HL-60 (cell line): Measurements from ENCODE around the gene MDM2.

Source experiments
- DNase-seq, 2 experiments: peaks; one replicate each; pipeline ENCODE4 v3.0.0-alpha.2; 2010 to 2020; ENCODE audit warnings: low read depth in 1 of 2, low spot score in 1 of 2
- H3K27ac ChIP-seq: fragments of 250-450 bp; sonication (Bioruptor Pico); replicated peaks from 2 replicates; pipeline ENCODE4 v1.5.1; 2020; ENCODE audit warnings: mild to moderate bottlenecking, moderate library complexity
- H3K27me3 ChIP-seq: fragments of 250-450 bp; sonication (Bioruptor Pico); 2 replicates; pipeline ENCODE4 v1.5.1; 2021; ENCODE audit warnings: mild to moderate bottlenecking, moderate library complexity; ENCODE audit not compliant: insufficient read depth, poor library complexity, severe bottlenecking
- H3K4me3 ChIP-seq: replicated peaks from 2 replicates; pipeline ENCODE4 v1.5.1; 2011; ENCODE audit warnings: mild to moderate bottlenecking, control low read depth, low read length; ENCODE audit not compliant: insufficient read depth
- GABPA ChIP-seq: IDR thresholded peaks from 2 replicates; pipeline ENCODE4 v1.6.1; 2012; ENCODE audit warnings: low read depth
- POLR2AphosphoS5 ChIP-seq: IDR thresholded peaks from 2 replicates; pipeline ENCODE4 v1.6.1; 2012; ENCODE audit warnings: low read depth
- SPI1 ChIP-seq: IDR thresholded peaks from 2 replicates; pipeline ENCODE4 v1.6.1; 2012; ENCODE audit warnings: low read depth, mild to moderate bottlenecking, borderline replicate concordance
- TF ChIP-seq, protein P1 (sequence below): IDR thresholded peaks from 2 replicates; pipeline ENCODE4 v1.6.1; 2012; ENCODE audit warnings: low read depth; ENCODE audit not compliant: insufficient replicate concordance
- TF ChIP-seq, protein P2 (sequence below): IDR thresholded peaks from one replicate; pipeline ENCODE4 v1.5.1; 2011; ENCODE audit warnings: low read length, control low read depth, inconsistent platforms; ENCODE audit not compliant: insufficient read depth

Gene MDM2

DNA sequence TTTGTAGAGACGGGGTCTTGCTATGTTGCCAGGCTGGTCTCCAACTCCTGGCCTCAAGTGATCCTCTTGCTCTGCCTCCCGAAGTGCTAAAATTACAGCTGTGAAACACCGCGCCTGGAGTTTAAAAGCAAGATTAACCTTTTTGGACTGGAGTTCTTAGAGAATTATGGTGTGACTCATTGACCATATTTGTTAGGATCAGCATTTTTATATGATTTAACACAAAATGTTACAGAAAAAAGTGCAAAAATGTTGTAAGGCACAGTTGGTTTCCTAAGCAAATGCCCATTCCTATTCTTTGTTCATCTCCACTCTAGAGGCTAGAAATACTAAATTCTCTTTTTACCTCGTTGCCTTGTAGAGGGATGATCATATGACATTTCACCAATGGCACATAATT is 34.4 kb upstream of the MDM2 start:
- no peak for DNase-seq
- H3K27ac ChIP-seq, result no peak overlapping the region
- no peak overlapping the region for H3K4me3 ChIP-seq
- no peak for TF ChIP-seq SPI1
- H3K27me3 ChIP-seq, result no peaks in the 10 kb centered on the region

DNA sequence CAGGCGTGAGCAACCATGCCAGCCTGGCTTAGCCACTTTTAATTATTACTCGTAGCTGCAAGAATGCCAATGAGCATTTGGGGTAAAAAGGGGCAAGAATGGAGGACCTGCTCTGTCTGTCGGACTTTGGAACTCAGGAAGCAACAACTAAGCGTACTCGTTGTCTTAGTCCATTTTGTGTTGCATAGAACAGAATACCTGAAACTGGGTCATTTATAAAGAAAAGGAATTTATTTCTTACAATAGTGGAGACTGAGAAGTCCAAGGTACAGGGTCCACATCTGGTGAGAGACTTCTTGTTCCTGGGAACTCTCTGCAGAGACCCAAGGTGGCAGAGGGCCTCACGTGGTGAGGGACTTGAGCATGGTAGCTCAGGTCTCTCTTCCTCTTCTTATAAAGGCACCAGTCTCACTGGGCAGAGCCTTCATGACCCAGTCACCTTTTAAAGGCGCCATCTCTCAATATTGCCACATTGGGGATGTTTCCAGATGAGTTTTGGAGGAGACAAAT is 32.8 kb upstream of the MDM2 start:
- no peak overlapping the region for H3K4me3 ChIP-seq
- H3K27me3 ChIP-seq, result no peaks in the 10 kb centered on the region
- no peak for DNase-seq
- no peak overlapping the region for H3K27ac ChIP-seq
- TF ChIP-seq GABPA, result no peak
- no peak for TF ChIP-seq SPI1
- no peak for TF ChIP-seq POLR2AphosphoS5
- TF ChIP-seq, protein P1, sequence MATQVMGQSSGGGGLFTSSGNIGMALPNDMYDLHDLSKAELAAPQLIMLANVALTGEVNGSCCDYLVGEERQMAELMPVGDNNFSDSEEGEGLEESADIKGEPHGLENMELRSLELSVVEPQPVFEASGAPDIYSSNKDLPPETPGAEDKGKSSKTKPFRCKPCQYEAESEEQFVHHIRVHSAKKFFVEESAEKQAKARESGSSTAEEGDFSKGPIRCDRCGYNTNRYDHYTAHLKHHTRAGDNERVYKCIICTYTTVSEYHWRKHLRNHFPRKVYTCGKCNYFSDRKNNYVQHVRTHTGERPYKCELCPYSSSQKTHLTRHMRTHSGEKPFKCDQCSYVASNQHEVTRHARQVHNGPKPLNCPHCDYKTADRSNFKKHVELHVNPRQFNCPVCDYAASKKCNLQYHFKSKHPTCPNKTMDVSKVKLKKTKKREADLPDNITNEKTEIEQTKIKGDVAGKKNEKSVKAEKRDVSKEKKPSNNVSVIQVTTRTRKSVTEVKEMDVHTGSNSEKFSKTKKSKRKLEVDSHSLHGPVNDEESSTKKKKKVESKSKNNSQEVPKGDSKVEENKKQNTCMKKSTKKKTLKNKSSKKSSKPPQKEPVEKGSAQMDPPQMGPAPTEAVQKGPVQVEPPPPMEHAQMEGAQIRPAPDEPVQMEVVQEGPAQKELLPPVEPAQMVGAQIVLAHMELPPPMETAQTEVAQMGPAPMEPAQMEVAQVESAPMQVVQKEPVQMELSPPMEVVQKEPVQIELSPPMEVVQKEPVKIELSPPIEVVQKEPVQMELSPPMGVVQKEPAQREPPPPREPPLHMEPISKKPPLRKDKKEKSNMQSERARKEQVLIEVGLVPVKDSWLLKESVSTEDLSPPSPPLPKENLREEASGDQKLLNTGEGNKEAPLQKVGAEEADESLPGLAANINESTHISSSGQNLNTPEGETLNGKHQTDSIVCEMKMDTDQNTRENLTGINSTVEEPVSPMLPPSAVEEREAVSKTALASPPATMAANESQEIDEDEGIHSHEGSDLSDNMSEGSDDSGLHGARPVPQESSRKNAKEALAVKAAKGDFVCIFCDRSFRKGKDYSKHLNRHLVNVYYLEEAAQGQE, result no peak
- TF ChIP-seq, protein P2, sequence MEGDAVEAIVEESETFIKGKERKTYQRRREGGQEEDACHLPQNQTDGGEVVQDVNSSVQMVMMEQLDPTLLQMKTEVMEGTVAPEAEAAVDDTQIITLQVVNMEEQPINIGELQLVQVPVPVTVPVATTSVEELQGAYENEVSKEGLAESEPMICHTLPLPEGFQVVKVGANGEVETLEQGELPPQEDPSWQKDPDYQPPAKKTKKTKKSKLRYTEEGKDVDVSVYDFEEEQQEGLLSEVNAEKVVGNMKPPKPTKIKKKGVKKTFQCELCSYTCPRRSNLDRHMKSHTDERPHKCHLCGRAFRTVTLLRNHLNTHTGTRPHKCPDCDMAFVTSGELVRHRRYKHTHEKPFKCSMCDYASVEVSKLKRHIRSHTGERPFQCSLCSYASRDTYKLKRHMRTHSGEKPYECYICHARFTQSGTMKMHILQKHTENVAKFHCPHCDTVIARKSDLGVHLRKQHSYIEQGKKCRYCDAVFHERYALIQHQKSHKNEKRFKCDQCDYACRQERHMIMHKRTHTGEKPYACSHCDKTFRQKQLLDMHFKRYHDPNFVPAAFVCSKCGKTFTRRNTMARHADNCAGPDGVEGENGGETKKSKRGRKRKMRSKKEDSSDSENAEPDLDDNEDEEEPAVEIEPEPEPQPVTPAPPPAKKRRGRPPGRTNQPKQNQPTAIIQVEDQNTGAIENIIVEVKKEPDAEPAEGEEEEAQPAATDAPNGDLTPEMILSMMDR, result no peak

DNA sequence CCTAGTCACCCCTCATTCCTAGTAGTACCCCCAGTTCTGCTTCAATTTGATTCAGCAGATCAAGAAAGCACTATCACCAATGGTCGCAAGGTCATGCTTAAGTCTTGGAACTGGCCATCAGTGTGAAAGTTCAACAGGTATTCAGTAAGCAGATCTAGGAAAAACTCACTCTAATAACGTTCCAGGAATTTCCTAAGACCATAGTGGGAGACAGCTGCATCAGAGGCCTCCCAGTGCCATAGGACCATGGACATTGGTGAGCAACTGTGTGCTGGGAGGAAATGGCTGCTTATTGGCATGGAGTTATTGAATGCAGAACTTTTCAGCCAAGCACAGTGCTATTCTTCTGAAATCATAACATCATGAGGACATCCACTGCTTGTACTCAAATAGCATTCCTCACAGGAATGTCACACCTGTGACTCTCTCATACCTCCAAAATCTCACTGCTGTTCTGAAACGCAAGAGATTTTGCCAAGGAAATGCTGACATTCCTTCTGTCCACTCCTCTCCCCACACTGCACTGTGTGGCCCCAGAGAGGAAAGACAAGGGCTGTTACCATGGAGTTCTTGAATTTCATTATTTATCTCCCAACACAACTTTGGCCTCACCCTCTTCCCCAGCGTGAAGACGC is 30.9 kb upstream of the MDM2 start:
- no peak for DNase-seq
- H3K27me3 ChIP-seq, result no peaks in the 10 kb centered on the region
- no peak overlapping the region for H3K4me3 ChIP-seq
- TF ChIP-seq, protein P2, result no peak
- TF ChIP-seq GABPA (no peak), POLR2AphosphoS5 (no peak), SPI1 (no peak)
- no peak overlapping the region for H3K27ac ChIP-seq

DNA sequence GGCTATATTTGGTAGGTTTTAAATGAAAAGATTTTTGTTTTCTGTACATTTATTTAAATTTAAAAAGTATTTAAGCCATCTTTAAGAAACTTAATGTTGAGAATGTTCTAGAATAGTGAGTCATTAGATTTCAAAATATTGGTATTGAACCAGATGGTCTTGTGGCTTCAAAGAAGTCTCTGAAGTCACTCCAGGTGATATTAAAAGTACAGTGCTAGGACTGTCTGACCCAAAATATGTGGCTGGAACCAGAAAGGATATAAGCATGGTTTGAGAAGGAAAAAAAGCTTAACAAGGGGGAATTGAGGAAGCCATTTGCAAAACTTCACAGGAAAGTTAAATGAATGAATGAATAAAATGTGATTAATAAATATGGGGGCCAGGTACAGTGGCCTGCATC is 28.7 kb upstream of the MDM2 start:
- no peak for TF ChIP-seq SPI1
- TF ChIP-seq, protein P2, result no peak
- no peak for TF ChIP-seq POLR2AphosphoS5
- TF ChIP-seq GABPA, result no peak
- TF ChIP-seq, protein P1, result no peak
- no peak overlapping the region for H3K4me3 ChIP-seq
- no peak overlapping the region for H3K27ac ChIP-seq
- no peak for DNase-seq
- no peaks in the 10 kb centered on the region for H3K27me3 ChIP-seq
